ENCODE results near the gene HS2ST1.

HS2ST1 gene

DNA sequence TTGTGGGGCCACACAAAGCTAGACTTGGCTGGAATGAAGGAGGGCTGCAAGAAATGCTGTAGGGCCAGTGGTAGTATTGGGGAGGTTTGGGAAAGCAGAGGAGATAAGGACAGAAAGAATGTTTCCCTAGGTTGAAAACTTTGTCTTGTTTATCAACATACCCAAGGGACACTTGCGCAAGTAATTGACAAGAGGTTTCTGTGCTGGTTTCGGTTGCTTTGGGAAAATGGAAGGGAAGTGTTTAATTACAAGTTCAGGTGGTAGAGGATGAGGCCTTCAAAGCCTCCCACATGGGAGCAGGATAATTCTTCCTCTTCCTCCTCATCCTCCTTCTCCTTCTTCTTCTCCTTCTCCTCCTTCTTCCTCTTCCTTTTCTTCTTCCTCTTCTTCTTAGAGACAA, 232.1 kb downstream of the HS2ST1 start:
- H3K9ac ChIP-seq (ENCODE audit: low read length), result no peak overlapping the region
- H3K27me3 ChIP-seq (ENCODE audit: control insufficient read depth, insufficient read depth, low read length), result no peaks in the 10 kb centered on the region
- no peak overlapping the region for H3K27ac ChIP-seq (ENCODE audit: low read depth, low read length)
- peaks cover 7% of the 10 kb centered on the region for H3K4me1 ChIP-seq (ENCODE audit: control insufficient read depth, insufficient read depth, low read length)
- no peaks in the 10 kb centered on the region for H3K36me3 ChIP-seq (ENCODE audit: control insufficient read depth, insufficient read depth, low read length)
- no peak overlapping the region for H3K4me3 ChIP-seq (ENCODE audit: low read length)

DNA sequence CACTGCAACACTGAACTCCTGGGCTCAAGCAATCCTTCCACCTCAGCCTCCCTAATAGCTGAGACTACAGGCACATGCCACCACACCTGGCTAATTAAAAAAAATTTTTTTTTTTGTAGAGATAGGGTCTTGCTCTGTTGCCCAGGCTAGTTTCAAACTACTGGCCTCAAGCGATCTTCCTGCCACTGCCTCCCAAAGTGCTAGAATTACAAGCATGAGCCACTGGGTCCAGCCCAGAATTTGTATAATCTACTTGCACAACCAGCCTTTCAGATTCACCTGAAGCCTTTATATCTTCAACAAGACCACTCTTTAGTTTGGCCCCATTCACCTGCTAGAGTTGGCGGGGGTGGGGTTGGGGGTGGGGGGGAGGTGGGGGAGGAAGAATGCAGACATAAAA, 232.6 kb downstream of the HS2ST1 start:
- no peak overlapping the region for H3K9ac ChIP-seq (ENCODE audit: low read length)
- no peaks in the 10 kb centered on the region for H3K27me3 ChIP-seq (ENCODE audit: control insufficient read depth, insufficient read depth, low read length)

GRCh38 chr1:87147851-87148250, 233.4 kb downstream of the HS2ST1 start:
- H3K4me3 ChIP-seq (ENCODE audit: low read length), result no peak overlapping the region
- peaks cover 8% of the 10 kb centered on the region for H3K4me1 ChIP-seq (ENCODE audit: control insufficient read depth, insufficient read depth, low read length)
- H3K36me3 ChIP-seq (ENCODE audit: control insufficient read depth, insufficient read depth, low read length), result no peaks in the 10 kb centered on the region
- no peaks in the 10 kb centered on the region for H3K27me3 ChIP-seq (ENCODE audit: control insufficient read depth, insufficient read depth, low read length)
- no peak overlapping the region for H3K27ac ChIP-seq (ENCODE audit: low read depth, low read length)
- no peak overlapping the region for H3K9ac ChIP-seq (ENCODE audit: low read length)

More for the DNA sequence above, 232.6 kb downstream of the HS2ST1 start:
- Histone ChIP-seq H3K27ac (ENCODE audit: low read depth, low read length) (no peak overlapping the region), H3K36me3 (ENCODE audit: control insufficient read depth, insufficient read depth, low read length) (no peaks in the 10 kb centered on the region), H3K4me1 (ENCODE audit: control insufficient read depth, insufficient read depth, low read length) (peaks cover 8% of the 10 kb centered on the region), H3K4me3 (ENCODE audit: low read length) (no peak overlapping the region)

DNA sequence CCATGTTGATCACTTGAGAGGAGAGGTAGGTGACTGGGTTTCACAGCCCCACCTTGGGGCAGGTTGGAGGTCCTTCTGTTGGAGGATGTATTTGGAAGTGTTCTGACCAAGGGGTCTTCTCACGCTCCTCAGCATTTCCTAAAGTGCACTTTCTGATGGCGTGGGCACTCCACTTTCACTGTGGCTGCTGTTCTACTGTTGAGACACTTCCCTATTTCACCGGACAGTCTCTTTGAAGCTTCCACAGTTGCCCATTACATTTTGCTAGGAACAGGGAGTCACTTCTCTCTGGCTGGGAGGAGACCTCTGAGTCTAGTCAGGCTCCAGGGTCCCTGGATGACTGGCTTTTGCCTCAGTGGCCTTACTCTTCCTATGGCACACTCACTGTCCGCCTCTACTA, 234.2 kb downstream of the HS2ST1 start:
- Histone ChIP-seq H3K4me3 (ENCODE audit: low read length) (no peak overlapping the region), H3K27me3 (ENCODE audit: control insufficient read depth, insufficient read depth, low read length) (no peaks in the 10 kb centered on the region), H3K4me1 (ENCODE audit: control insufficient read depth, insufficient read depth, low read length) (peaks cover 8% of the 10 kb centered on the region), H3K36me3 (ENCODE audit: control insufficient read depth, insufficient read depth, low read length) (no peaks in the 10 kb centered on the region), H3K27ac (ENCODE audit: low read depth, low read length) (no peak overlapping the region), H3K9ac (ENCODE audit: low read length) (no peak overlapping the region)

DNA sequence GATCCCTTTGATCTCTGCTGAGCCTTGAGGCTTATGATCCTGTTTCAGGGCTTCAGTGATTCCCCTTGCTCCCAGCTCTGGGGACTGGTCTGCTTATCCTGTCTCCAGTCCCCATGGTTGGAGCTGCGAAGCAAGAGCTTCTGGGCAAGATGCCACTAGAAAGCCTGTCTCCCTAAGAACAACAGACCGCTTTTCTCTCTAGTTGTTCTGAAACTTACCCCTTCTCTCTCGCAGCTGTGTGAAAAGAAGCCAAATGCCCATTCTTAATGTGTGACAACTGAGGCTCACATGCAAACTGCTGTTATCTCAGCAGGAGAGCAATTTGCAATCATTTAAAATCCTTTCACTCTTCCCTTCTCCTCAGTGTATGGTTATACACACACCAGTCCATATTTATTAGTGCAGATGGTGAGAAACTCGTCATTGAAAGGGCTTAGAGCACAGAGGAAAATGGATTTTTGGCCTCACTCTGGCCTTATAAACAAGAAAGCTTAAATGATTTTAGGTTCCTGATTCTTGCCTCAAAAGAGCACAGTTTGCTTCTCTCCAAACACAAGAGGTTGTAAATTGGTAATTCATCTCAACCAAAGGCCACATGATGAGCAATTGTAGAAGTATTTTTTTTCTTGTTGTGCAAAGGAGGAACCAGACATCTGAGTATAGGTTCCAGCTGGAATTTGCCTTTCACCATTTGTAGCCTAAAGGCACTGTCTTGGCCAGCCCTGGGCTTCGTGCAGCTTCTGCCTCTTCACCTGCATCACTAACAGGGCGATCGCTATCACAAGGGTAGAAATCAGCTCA, 235.0 kb downstream of the HS2ST1 start:
- no peak overlapping the region for H3K4me3 ChIP-seq (ENCODE audit: low read length)
- no peak overlapping the region for H3K9ac ChIP-seq (ENCODE audit: low read length)
- H3K27me3 ChIP-seq (ENCODE audit: control insufficient read depth, insufficient read depth, low read length), result no peaks in the 10 kb centered on the region
- peak overlapping the region; percentile 31 for H3K27ac ChIP-seq (ENCODE audit: low read depth, low read length)
- no peaks in the 10 kb centered on the region for H3K36me3 ChIP-seq (ENCODE audit: control insufficient read depth, insufficient read depth, low read length)
- H3K4me1 ChIP-seq (ENCODE audit: control insufficient read depth, insufficient read depth, low read length), result peaks cover 8% of the 10 kb centered on the region

DNA sequence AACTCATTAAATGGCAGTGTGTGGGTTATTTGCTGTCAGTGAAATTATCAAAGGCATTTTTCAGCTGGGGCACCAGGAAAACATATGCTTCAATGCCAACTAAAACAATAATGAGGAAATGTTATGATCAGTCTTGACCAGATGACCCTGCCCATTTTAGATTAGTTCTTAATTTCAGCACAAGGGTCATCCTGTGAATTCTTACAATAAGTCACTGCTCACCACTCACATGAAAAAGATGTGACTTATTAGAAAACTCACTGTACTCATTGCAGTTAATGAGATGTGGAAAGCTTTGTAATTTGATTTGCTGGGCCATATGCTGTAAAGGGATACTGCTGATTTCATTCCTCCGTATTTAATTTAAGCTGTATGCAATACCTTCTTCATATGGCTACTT, 235.7 kb downstream of the HS2ST1 start:
- H3K9ac ChIP-seq (ENCODE audit: low read length), result no peak overlapping the region

GRCh38 chr1:87151500-87152421, 237.3 kb downstream of the HS2ST1 start:
- H3K27ac ChIP-seq (ENCODE audit: low read depth, low read length), result peak overlapping the region; percentile 27
- H3K27me3 ChIP-seq (ENCODE audit: control insufficient read depth, insufficient read depth, low read length), result no peaks in the 10 kb centered on the region
- peak overlapping the region; percentile 52 for H3K4me3 ChIP-seq (ENCODE audit: low read length)
- H3K4me1 ChIP-seq (ENCODE audit: control insufficient read depth, insufficient read depth, low read length), result peaks cover 8% of the 10 kb centered on the region
- H3K36me3 ChIP-seq (ENCODE audit: control insufficient read depth, insufficient read depth, low read length), result no peaks in the 10 kb centered on the region
- no peak overlapping the region for H3K9ac ChIP-seq (ENCODE audit: low read length)

More for the DNA sequence above, 235.7 kb downstream of the HS2ST1 start:
- Histone ChIP-seq H3K4me3 (ENCODE audit: low read length) (no peak overlapping the region), H3K4me1 (ENCODE audit: control insufficient read depth, insufficient read depth, low read length) (peaks cover 8% of the 10 kb centered on the region), H3K36me3 (ENCODE audit: control insufficient read depth, insufficient read depth, low read length) (no peaks in the 10 kb centered on the region), H3K27ac (ENCODE audit: low read depth, low read length) (no peak overlapping the region), H3K27me3 (ENCODE audit: control insufficient read depth, insufficient read depth, low read length) (no peaks in the 10 kb centered on the region)

GRCh38 chr1:87154384-87154783, 239.9 kb downstream of the HS2ST1 start:
- Histone ChIP-seq H3K4me3 (ENCODE audit: low read length) (no peak overlapping the region), H3K36me3 (ENCODE audit: control insufficient read depth, insufficient read depth, low read length) (no peaks in the 10 kb centered on the region), H3K27ac (ENCODE audit: low read depth, low read length) (no peak overlapping the region), H3K27me3 (ENCODE audit: control insufficient read depth, insufficient read depth, low read length) (no peaks in the 10 kb centered on the region), H3K4me1 (ENCODE audit: control insufficient read depth, insufficient read depth, low read length) (peaks cover 3% of the 10 kb centered on the region), H3K9ac (ENCODE audit: low read length) (no peak overlapping the region)

GRCh38 chr1:87155170-87155569, 240.7 kb downstream of the HS2ST1 start:
- Histone ChIP-seq H3K27me3 (ENCODE audit: control insufficient read depth, insufficient read depth, low read length) (no peaks in the 10 kb centered on the region), H3K36me3 (ENCODE audit: control insufficient read depth, insufficient read depth, low read length) (no peaks in the 10 kb centered on the region), H3K4me1 (ENCODE audit: control insufficient read depth, insufficient read depth, low read length) (peaks cover 3% of the 10 kb centered on the region), H3K9ac (ENCODE audit: low read length) (no peak overlapping the region), H3K27ac (ENCODE audit: low read depth, low read length) (no peak overlapping the region), H3K4me3 (ENCODE audit: low read length) (no peak overlapping the region)

DNA sequence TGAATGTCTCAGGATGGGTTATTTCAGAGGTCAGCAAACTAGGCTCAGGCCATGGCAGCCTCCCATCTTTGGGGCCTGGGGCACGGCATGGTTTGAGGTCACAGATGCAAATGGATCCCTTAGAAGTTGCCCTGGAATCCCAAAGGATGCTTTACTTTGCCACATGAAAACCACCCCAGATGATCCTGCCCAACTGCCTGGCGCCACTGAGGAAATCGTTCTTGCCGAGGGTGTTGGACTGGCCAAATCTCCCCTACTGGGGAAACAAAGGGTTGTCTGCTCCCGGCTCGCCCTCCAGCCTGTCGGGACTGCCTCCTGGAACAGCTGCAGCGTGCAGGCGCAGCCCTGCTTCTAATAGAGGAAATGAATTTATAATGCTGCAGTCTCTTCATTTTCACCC, 241.2 kb downstream of the HS2ST1 start:
- Histone ChIP-seq H3K36me3 (ENCODE audit: control insufficient read depth, insufficient read depth, low read length) (no peaks in the 10 kb centered on the region), H3K27ac (ENCODE audit: low read depth, low read length) (no peak overlapping the region), H3K4me1 (ENCODE audit: control insufficient read depth, insufficient read depth, low read length) (peaks cover 3% of the 10 kb centered on the region), H3K9ac (ENCODE audit: low read length) (no peak overlapping the region), H3K4me3 (ENCODE audit: low read length) (no peak overlapping the region), H3K27me3 (ENCODE audit: control insufficient read depth, insufficient read depth, low read length) (no peaks in the 10 kb centered on the region)

DNA sequence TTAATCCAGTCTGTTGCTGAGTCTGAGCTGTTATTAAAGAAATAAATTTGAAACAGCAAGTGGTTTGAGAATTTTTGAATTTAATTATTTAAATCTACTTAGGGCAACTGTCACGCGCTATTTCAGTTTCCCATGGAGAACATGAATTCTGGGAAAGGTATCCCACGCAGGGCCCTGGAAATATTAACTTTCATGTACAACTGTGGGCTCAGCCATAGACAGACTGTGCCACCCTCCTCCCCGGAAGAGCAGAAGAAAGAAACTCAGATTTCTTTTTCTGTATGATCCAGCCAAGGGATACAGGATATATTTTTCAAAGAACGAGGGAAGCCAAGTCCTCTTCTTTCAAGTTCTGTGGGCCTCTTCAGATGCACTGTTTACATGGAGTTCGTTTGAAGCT, 241.7 kb downstream of the HS2ST1 start:
- H3K4me3 ChIP-seq (ENCODE audit: low read length), result no peak overlapping the region
- no peak overlapping the region for H3K9ac ChIP-seq (ENCODE audit: low read length)
- no peak overlapping the region for H3K27ac ChIP-seq (ENCODE audit: low read depth, low read length)
- peaks cover 3% of the 10 kb centered on the region for H3K4me1 ChIP-seq (ENCODE audit: control insufficient read depth, insufficient read depth, low read length)
- H3K27me3 ChIP-seq (ENCODE audit: control insufficient read depth, insufficient read depth, low read length), result no peaks in the 10 kb centered on the region
- H3K36me3 ChIP-seq (ENCODE audit: control insufficient read depth, insufficient read depth, low read length), result no peaks in the 10 kb centered on the region

GRCh38 chr1:87159378-87159915, 245.0 kb downstream of the HS2ST1 start:
- Histone ChIP-seq H3K4me3 (ENCODE audit: low read length) (no peak overlapping the region), H3K4me1 (ENCODE audit: control insufficient read depth, insufficient read depth, low read length) (no peaks in the 10 kb centered on the region), H3K9ac (ENCODE audit: low read length) (no peak overlapping the region), H3K36me3 (ENCODE audit: control insufficient read depth, insufficient read depth, low read length) (no peaks in the 10 kb centered on the region), H3K27me3 (ENCODE audit: control insufficient read depth, insufficient read depth, low read length) (no peaks in the 10 kb centered on the region), H3K27ac (ENCODE audit: low read depth, low read length) (no peak overlapping the region)
